Astrocyte of the cerebellum (primary cell): Measurements from ENCODE around the gene WIPF1.

Source experiments
- DNase-seq: peaks from one replicate; pipeline ENCODE4 v3.0.0-alpha.2; 2011; ENCODE audit warnings: low read depth
- H3K4me3 ChIP-seq: 2 replicates; pipeline ENCODE4 v1.5.1; 2011; ENCODE audit warnings: mild to moderate bottlenecking, low read depth, low read length, moderate library complexity
- CTCF ChIP-seq: IDR thresholded peaks from 2 replicates; pipeline ENCODE4 v1.5.1; 2012; ENCODE audit warnings: low read length, low read depth, moderate library complexity, mild to moderate bottlenecking; ENCODE audit errors: missing control alignments
- in situ Hi-C: cut with HindIII; loops from 2 replicates; pipeline ENCODE4 v1.10.0; 2017; ENCODE audit warnings: low sequenced_read_pairs

WIPF1 gene

GRCh38 chr2:174595116-174595809 lies 2.3 kb downstream of the WIPF1 start:
- DNase-seq = no peak
- in situ Hi-C loops = loop anchor here (5.0 kb wide), 1 partner anchor 92 kb away; no protein-coding TSS in a partner anchor
- no peak for TF ChIP-seq CTCF
- no peak overlapping the region for H3K4me3 ChIP-seq

- in situ Hi-C loops = no loop called here
- TF ChIP-seq CTCF = no peak
- DNase-seq = no peak
- H3K4me3 ChIP-seq = no peak overlapping the region
Measured at GRCh38 chr2:174594456-174594855, 3.1 kb downstream of the WIPF1 start.

GRCh38 chr2:174593574-174594203 lies 3.9 kb downstream of the WIPF1 start:
- in situ Hi-C loops = no loop called here
- DNase-seq = peak; percentile 73
- no peak for TF ChIP-seq CTCF
- H3K4me3 ChIP-seq = no peak overlapping the region

GRCh38 chr2:174593041-174593440 lies 4.6 kb downstream of the WIPF1 start:
- no peak for DNase-seq
- in situ Hi-C loops = no loop called here
- TF ChIP-seq CTCF = no peak
- no peak overlapping the region for H3K4me3 ChIP-seq

- in situ Hi-C loops = no loop called here
- no peak overlapping the region for H3K4me3 ChIP-seq
- no peak for DNase-seq
- no peak for TF ChIP-seq CTCF
Measured at GRCh38 chr2:174591740-174592139, 5.9 kb downstream of the WIPF1 start.

- no peak for TF ChIP-seq CTCF
- no peak overlapping the region for H3K4me3 ChIP-seq
- in situ Hi-C loops = no loop called here
- no peak for DNase-seq
Measured at GRCh38 chr2:174590928-174591648, 6.5 kb downstream of the WIPF1 start.
